CD1c-positive myeloid dendritic cell (primary cell): Measurements from ENCODE around the gene NLRP11.

Source experiments
- DNase-seq: peaks from one replicate; pipeline ENCODE4 v3.0.0-alpha.2; 2016; ENCODE audit errors: extremely low spot score

The NLRP11 gene

GRCh38 chr19:55831846-55832245, at the start of gene NLRP11:
Gene NLRP11, minus strand, starts transcription at chr19:55831999. Its CDS starts 13,825 bp downstream, at chr19:55818174.
- no peak for DNase-seq

- DNase-seq: no peak
Observed at GRCh38 chr19:55877211-55877610, 45.4 kb upstream of the NLRP11 start.

GRCh38 chr19:55870736-55871135, 38.9 kb upstream of the NLRP11 start:
- no peak for DNase-seq

GRCh38 chr19:55867101-55867500, 35.3 kb upstream of the NLRP11 start:
- no peak for DNase-seq

- DNase-seq: no peak
Observed at GRCh38 chr19:55866521-55866920, 34.7 kb upstream of the NLRP11 start.

- DNase-seq: no peak
Observed at GRCh38 chr19:55858969-55859368, 27.2 kb upstream of the NLRP11 start.

- DNase-seq: no peak
Observed at GRCh38 chr19:55858401-55858800, 26.6 kb upstream of the NLRP11 start.

GRCh38 chr19:55857974-55858373, 26.2 kb upstream of the NLRP11 start:
- DNase-seq: no peak

- DNase-seq: no peak
Observed at GRCh38 chr19:55857149-55857548, 25.4 kb upstream of the NLRP11 start.

- no peak for DNase-seq
Observed at GRCh38 chr19:55855160-55855559, 23.4 kb upstream of the NLRP11 start.

- no peak for DNase-seq
Observed at GRCh38 chr19:55838906-55839305, 7.1 kb upstream of the NLRP11 start.

- no peak for DNase-seq
Observed at GRCh38 chr19:55838251-55838650, 6.5 kb upstream of the NLRP11 start.

GRCh38 chr19:55836340-55836739, 4.5 kb upstream of the NLRP11 start, which contains the start of gene NLRP4:
Gene NLRP4, plus strand, starts transcription at chr19:55836540. Its CDS starts 15,541 bp downstream, at chr19:55852081.
- no peak for DNase-seq

GRCh38 chr19:55832676-55833075, 877 bp upstream of the NLRP11 start:
- no peak for DNase-seq

- DNase-seq: no peak
Observed at GRCh38 chr19:55830656-55831055, 1.1 kb downstream of the NLRP11 start.

GRCh38 chr19:55820037-55820436, 11.8 kb downstream of the NLRP11 start:
- DNase-seq: no peak

- no peak for DNase-seq
Observed at GRCh38 chr19:55813906-55814305, 17.9 kb downstream of the NLRP11 start.

- no peak for DNase-seq
Observed at GRCh38 chr19:55812449-55812848, 19.4 kb downstream of the NLRP11 start.

GRCh38 chr19:55811340-55811739, 20.5 kb downstream of the NLRP11 start:
- DNase-seq: no peak

- peak; percentile 64 for DNase-seq
Observed at GRCh38 chr19:55809381-55810058, 22.3 kb downstream of the NLRP11 start.

GRCh38 chr19:55802281-55802680, 29.5 kb downstream of the NLRP11 start:
- DNase-seq: no peak

GRCh38 chr19:55801416-55801815, 30.4 kb downstream of the NLRP11 start:
- DNase-seq: no peak

- no peak for DNase-seq
Observed at GRCh38 chr19:55795021-55795420, 36.8 kb downstream of the NLRP11 start.

GRCh38 chr19:55781112-55781511, 50.7 kb downstream of the NLRP11 start:
- DNase-seq: no peak
